ENCODE results near the gene NANOS2. TPM values are rescaled to one million over a fixed set of nuclear protein-coding genes. Genes with fewer than 3 reads are reported as not detected.

Gene NANOS2
- total RNA-seq, 1 donor from 2014 or later = not detected

DNA sequence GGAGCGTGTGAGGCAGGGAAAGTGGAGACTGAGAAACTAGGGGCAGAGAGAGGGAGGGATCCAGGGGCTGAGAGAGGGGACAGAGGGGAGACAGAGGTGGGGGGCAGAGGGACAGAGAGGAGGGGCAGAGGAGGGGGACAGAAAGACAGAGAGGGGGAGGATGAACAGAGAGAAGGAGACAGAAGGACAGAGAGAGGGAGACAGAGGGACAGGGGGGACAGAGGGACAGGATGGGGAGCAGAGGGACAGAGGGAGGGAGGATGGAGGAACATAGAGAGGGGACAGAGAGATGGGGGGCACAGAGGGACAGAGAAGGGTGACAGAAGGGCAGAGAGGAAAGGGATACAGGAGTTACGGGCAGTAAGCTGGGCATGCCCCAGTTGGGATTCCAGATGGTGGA is 14.7 kb upstream of the NANOS2 start:
- no peaks in the 10 kb centered on the region for H3K36me3 Mint-ChIP-seq (ENCODE audit: insufficient read depth)
- H3K4me1 Mint-ChIP-seq (ENCODE audit: low read depth) = peaks cover 3% of the 10 kb centered on the region
- peaks cover 40% of the 10 kb centered on the region for H3K27me3 Mint-ChIP-seq
- no peak for DNase-seq (ENCODE audit: low spot score, unreplicated experiment)
- no peak for TF ChIP-seq CTCF (IDR thresholded peaks at IDR 0.05; ENCODE audit: unreplicated experiment)
- no peaks in the 10 kb centered on the region for H3K9me3 Mint-ChIP-seq (ENCODE audit: low read depth)
- H3K4me3 Mint-ChIP-seq (ENCODE audit: low read depth) = no peak overlapping the region
- no peak overlapping the region for H3K27ac Mint-ChIP-seq

DNA sequence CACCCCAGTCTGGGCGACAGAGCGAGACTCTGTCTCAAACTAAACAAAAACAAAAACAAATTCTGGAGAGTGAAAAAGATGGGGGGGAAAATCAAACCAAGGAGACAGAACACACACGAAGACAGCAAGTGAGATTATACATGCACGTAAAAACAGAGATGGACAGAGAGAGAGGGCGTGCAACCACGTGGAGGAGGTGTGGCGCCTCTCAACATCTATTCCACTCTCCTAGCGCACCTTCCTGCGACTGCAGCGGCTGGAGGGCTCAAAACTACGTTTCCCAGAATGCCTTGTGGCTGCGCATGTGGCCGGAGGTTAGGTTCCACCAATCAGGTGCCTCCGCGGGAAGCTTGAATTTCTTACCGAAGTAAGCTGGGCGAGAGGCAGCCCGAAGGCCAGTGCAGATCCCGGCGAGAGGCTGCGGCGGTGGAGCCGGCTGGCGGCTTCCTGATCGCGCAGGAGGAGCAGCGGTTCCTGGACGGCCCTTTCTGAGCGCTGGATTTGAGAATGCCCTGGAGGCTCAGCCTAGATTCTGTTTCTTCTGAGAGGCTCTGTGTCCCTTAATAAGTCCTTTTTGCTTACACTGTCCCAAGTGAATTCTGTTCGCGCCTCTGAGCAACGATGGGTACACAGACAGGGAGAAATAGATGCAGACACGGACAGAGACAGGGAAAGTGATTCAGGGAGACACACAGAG is 13.1 kb upstream of the NANOS2 start:
- H3K27ac Mint-ChIP-seq = no peak overlapping the region
- no peaks in the 10 kb centered on the region for H3K36me3 Mint-ChIP-seq (ENCODE audit: insufficient read depth)

DNA sequence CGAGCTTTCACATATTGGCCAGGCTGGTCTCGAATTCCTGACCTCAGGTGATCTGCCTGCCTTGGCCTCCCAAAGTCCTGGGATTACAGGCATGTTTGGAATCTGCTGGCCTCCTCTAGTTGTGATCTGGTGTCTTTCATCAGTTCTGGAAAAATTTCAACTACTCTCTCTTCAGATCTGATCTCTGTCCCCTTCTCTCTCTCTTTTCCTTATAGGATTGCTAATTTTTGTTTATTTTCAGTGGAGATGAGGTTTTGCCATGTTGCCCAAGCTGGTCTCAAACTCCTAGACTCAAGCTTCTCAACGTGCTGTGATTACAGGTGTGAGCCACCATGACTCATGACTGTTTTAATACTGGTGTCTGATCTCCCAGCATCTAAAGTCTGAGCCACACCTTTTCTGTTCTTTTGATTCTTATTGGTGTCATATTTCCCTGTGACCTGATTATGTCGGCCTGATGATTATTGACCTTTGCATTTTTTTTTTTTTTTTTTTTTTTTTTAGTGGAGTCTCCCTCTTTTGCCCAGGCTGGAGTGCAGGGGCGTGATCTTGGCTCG is 10.4 kb upstream of the NANOS2 start:
- TF ChIP-seq CTCF (IDR thresholded peaks at IDR 0.05; ENCODE audit: unreplicated experiment) = no peak
- peaks cover 24% of the 10 kb centered on the region for H3K27me3 Mint-ChIP-seq
- H3K9me3 Mint-ChIP-seq (ENCODE audit: low read depth) = no peaks in the 10 kb centered on the region
- H3K4me1 Mint-ChIP-seq (ENCODE audit: low read depth) = peaks cover 3% of the 10 kb centered on the region
- no peak overlapping the region for H3K27ac Mint-ChIP-seq
- H3K4me3 Mint-ChIP-seq (ENCODE audit: low read depth) = no peak overlapping the region
- H3K36me3 Mint-ChIP-seq (ENCODE audit: insufficient read depth) = no peaks in the 10 kb centered on the region
- no peak for DNase-seq (ENCODE audit: low spot score, unreplicated experiment)

More for the DNA sequence above, 13.1 kb upstream of the NANOS2 start:
- Mint-ChIP-seq H3K4me1 (ENCODE audit: low read depth) (peaks cover 3% of the 10 kb centered on the region), H3K4me3 (ENCODE audit: low read depth) (no peak overlapping the region), H3K27me3 (peaks cover 35% of the 10 kb centered on the region), H3K9me3 (ENCODE audit: low read depth) (no peaks in the 10 kb centered on the region)
- peak; percentile 18 for TF ChIP-seq CTCF (IDR thresholded peaks at IDR 0.05; ENCODE audit: unreplicated experiment)
- DNase-seq (ENCODE audit: low spot score, unreplicated experiment) = peak; percentile 86

- TF ChIP-seq CTCF (IDR thresholded peaks at IDR 0.05; ENCODE audit: unreplicated experiment) = peak; percentile 30
- H3K4me1 Mint-ChIP-seq (ENCODE audit: low read depth) = peaks cover 2% of the 10 kb centered on the region
- H3K27me3 Mint-ChIP-seq = peaks cover 14% of the 10 kb centered on the region
- no peak overlapping the region for H3K27ac Mint-ChIP-seq
- DNase-seq (ENCODE audit: low spot score, unreplicated experiment) = no peak
- no peaks in the 10 kb centered on the region for H3K9me3 Mint-ChIP-seq (ENCODE audit: low read depth)
- no peaks in the 10 kb centered on the region for H3K36me3 Mint-ChIP-seq (ENCODE audit: insufficient read depth)
- no peak overlapping the region for H3K4me3 Mint-ChIP-seq (ENCODE audit: low read depth)
Measured at GRCh38 chr19:45922281-45922680, 7.7 kb upstream of the NANOS2 start.

- no peaks in the 10 kb centered on the region for H3K9me3 Mint-ChIP-seq (ENCODE audit: low read depth)
- H3K27ac Mint-ChIP-seq = no peak overlapping the region
- DNase-seq (ENCODE audit: low spot score, unreplicated experiment) = no peak
- H3K27me3 Mint-ChIP-seq = peaks cover 18% of the 10 kb centered on the region
- H3K4me1 Mint-ChIP-seq (ENCODE audit: low read depth) = peaks cover 2% of the 10 kb centered on the region
- no peaks in the 10 kb centered on the region for H3K36me3 Mint-ChIP-seq (ENCODE audit: insufficient read depth)
- TF ChIP-seq CTCF (IDR thresholded peaks at IDR 0.05; ENCODE audit: unreplicated experiment) = no peak
- H3K4me3 Mint-ChIP-seq (ENCODE audit: low read depth) = no peak overlapping the region
Measured at GRCh38 chr19:45920458-45920857, 5.9 kb upstream of the NANOS2 start.
